ENCODE measurements around the gene LTBP3. TPM values are rescaled to one million over a fixed set of nuclear protein-coding genes. Genes with fewer than 3 reads are reported as not detected.

The LTBP3 gene
- total RNA-seq, 1 experiment from 2014 or later, result 10.6 TPM

DNA sequence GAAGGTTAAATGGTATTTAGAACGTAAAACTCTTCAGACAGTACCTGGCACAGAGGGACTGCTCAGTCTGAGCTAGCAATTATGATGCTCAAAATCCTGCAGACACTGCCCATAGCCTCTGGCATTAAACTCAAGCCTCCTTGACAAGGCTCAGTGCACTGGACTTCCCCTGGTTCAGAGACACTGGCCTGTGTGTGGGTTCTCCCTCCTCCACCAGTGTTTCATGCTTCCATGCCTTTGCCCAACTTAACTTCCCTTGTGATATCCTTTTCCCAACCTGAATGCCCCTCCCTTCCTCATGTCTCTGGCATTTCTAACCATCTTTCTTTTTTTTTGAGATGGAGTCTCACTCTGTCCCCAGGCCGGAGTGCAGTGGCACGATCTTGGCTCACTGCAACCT lies 9.1 kb downstream of the LTBP3 start:
- Histone ChIP-seq H3K79me2 (ENCODE audit: insufficient read depth, low read length) (no peaks in the 10 kb centered on the region), H3K14ac (ENCODE audit: insufficient read depth, low read length) (no peak overlapping the region), H2AK5ac (ENCODE audit: insufficient read length, low read length) (no peak overlapping the region), H2BK20ac (ENCODE audit: low read depth, low read length, poor library complexity, severe bottlenecking) (no peak overlapping the region), H3K27me3 (ENCODE audit: insufficient read depth, low read length) (peaks cover 4% of the 10 kb centered on the region; the same call in 1 of the 2 replicates), H3K4me2 (ENCODE audit: insufficient read depth, insufficient read length, low read length) (no peak overlapping the region), H3T11ph (ENCODE audit: low read length) (no peak overlapping the region), H4K5ac (ENCODE audit: insufficient read length, low read depth, low read length) (no peak overlapping the region), H4K8ac (replicated peaks; ENCODE audit: insufficient read length, low read depth, low read length) (no peak overlapping the region), H2BK5ac (ENCODE audit: insufficient read length, low read length) (no peak overlapping the region), H2BK120ac (ENCODE audit: low read depth, low read length, poor library complexity, severe bottlenecking) (no peak overlapping the region), H4K20me1 (ENCODE audit: control insufficient read depth, insufficient read depth, insufficient read length) (no peaks in the 10 kb centered on the region), H3K27ac (ENCODE audit: insufficient read length, low read depth, low read length) (no peak overlapping the region), H3K4me1 (ENCODE audit: insufficient read depth, low read length) (peaks cover 2% of the 10 kb centered on the region; the same call in 1 of the 2 replicates), H3K4ac (ENCODE audit: low read depth, low read length) (no peak overlapping the region), H4K91ac (ENCODE audit: insufficient read length, low read depth, low read length) (no peak overlapping the region), H3K56ac (ENCODE audit: insufficient read length, low read depth, low read length) (no peak overlapping the region), H3K18ac (ENCODE audit: insufficient read length, low read depth, low read length) (no peak overlapping the region), H3K23ac (ENCODE audit: insufficient read length, low read depth, low read length) (no peak overlapping the region), H2AFZ (ENCODE audit: low read length) (no peak overlapping the region), H2BK12ac (ENCODE audit: insufficient read length, low read depth, low read length) (no peak overlapping the region), H3K79me1 (ENCODE audit: insufficient read depth, low read depth, low read length, poor library complexity, severe bottlenecking) (no peaks in the 10 kb centered on the region), H3K9me3 (ENCODE audit: control insufficient read depth, low read depth, low read length) (no peaks in the 10 kb centered on the region), H3K9ac (ENCODE audit: extremely low read depth, insufficient read length, low read length) (no peak overlapping the region), H3K23me2 (ENCODE audit: insufficient read length, low read depth, low read length, poor library complexity, severe bottlenecking) (peaks cover 2% of the 10 kb centered on the region), H2BK15ac (ENCODE audit: low read depth, low read length) (no peak overlapping the region)
- Mint-ChIP-seq H3K27ac (no peak overlapping the region), H3K4me1 (peaks cover 28 to 46% of the 10 kb centered on the region in 2 experiments), H3K27me3 (ENCODE audit: low read depth) (peaks cover 80% of the 10 kb centered on the region), H3K4me3 (no peak overlapping the region), H3K9me3 (peaks cover 0 to 2% of the 10 kb centered on the region in 2 experiments; a peak in 2 of 5 replicates), H3K36me3 (ENCODE audit: insufficient read depth in 1 of 3, low read depth in 3 of 3) (no peaks in the 10 kb centered on the region)
- no CpG with 5 or more reads among the region's 3 CpGs for WGBS (ENCODE audit: extremely low coverage, insufficient read length, low lambda C conversion rate)
- DNase-seq, result no peak
- no peak for TF ChIP-seq CTCF (conservative IDR thresholded peaks at IDR 0.05)

Measured in H9 (cell line).